HepG2 (cell line): ENCODE measurements around the gene RPTOR. TPM values are rescaled to one million over a fixed set of nuclear protein-coding genes. Genes with fewer than 3 reads are reported as not detected.
A peak's percentile ranks its signal among the peaks of the same experiment; 100 is the strongest.

ENCODE experiments used
- ATAC-seq: fragments of 200-7000 bp; cut with Tn5 transposase; 3 replicates; pipeline ENCODE4 v1.9.1; 2020; ENCODE audit warnings: mild to moderate bottlenecking, moderate library complexity
- BruUV-seq: library from RNA; stranded (reverse); fragments of 400-500 nt; replicated peaks from 2 replicates; lab custom pipeline; 2021; lab: Mats Ljungman, UMichigan
- CTCF ChIA-PET: fragments of 300-600 bp; formaldehyde crosslinking; extraction: SDS; loops from one replicate; lab custom pipeline; 2021; ENCODE audit warnings: low total read pairs, inconsistent platforms, low intra/inter-chr PET ratio; lab: Yijun Ruan, JAX
- POLR2A ChIA-PET: fragments of 350-600 bp; sonication (Branson Sonifier 250); formaldehyde crosslinking; loops from one replicate; lab custom pipeline; 2020; ENCODE audit warnings: antibody characterized with exemption, inconsistent platforms; lab: Yijun Ruan, JAX
- DNase-seq: peaks from one replicate; pipeline ENCODE4 v3.0.0-alpha.2; 2015; ENCODE audit warnings: low spot score
- FAIRE-seq: peaks from 3 replicates; lab custom pipeline; 2011; peaks lifted over from hg19 to GRCh38; lab: Jason Lieb, UNC
- H2AFZ ChIP-seq: one replicate; pipeline ENCODE4 v1.6.1; 2011; ENCODE audit warnings: low read length, inconsistent platforms
- H3K27ac ChIP-seq: fragments of 300-600 bp; 3 replicates; pipeline ENCODE4 v1.8.0; 2011; ENCODE audit warnings: mixed run types, mild to moderate bottlenecking, mixed read lengths, low read length, inconsistent platforms; ENCODE audit not compliant: insufficient read depth; ENCODE audit errors: extremely low read length
- H3K27me3 ChIP-seq, 2 experiments: fragments of 200-600 bp in 1 of 2; 2 replicates in 1 of 2; 3 replicates in 1 of 2; pipeline versions ENCODE4 v1.6.0 to v1.8.0; 2011; ENCODE audit warnings: low read length in 2 of 2, mild to moderate bottlenecking in 2 of 2, moderate library complexity in 2 of 2, inconsistent platforms in 1 of 2; ENCODE audit not compliant: insufficient read depth in 2 of 2, control insufficient read depth in 1 of 2
- H3K36me3 ChIP-seq, 2 experiments: fragments of 200-600 bp in 1 of 2; replicated peaks in 1 of 2; 2 replicates in 1 of 2; 3 replicates in 1 of 2; pipeline versions ENCODE4 v1.5.1 to v1.8.0; 2011; ENCODE audit warnings: low read length in 2 of 2, inconsistent platforms in 1 of 2; ENCODE audit not compliant: insufficient read depth in 2 of 2, control insufficient read depth in 1 of 2
- H3K4me1 ChIP-seq: 2 replicates; pipeline ENCODE4 v1.5.1; 2012; ENCODE audit warnings: low read length, inconsistent platforms; ENCODE audit not compliant: insufficient read depth
- H3K4me2 ChIP-seq: 2 replicates; pipeline ENCODE4 v1.6.0; 2011; ENCODE audit warnings: low read depth, low read length, inconsistent platforms
- H3K4me3 ChIP-seq, 3 experiments: fragments of 200-600 bp in 1 of 3; sonication (generic), shearing (Covaris generic) in 1 of 3; replicated peaks in 1 of 3; 2 replicates each; pipeline ENCODE4 v1.5.1; 2011 to 2016; ENCODE audit warnings: low read length in 3 of 3, inconsistent platforms in 2 of 3, low read depth in 2 of 3, mild to moderate bottlenecking in 2 of 3, control low read depth in 1 of 3, mixed read lengths in 1 of 3; ENCODE audit not compliant: insufficient read depth in 1 of 3
- H3K79me2 ChIP-seq: one replicate; pipeline ENCODE4 v1.6.1; 2011; ENCODE audit warnings: low read length, inconsistent platforms; ENCODE audit not compliant: insufficient read depth
- H3K9ac ChIP-seq: 2 replicates; pipeline ENCODE4 v1.6.0; 2011; ENCODE audit warnings: mild to moderate bottlenecking, low read depth, low read length, inconsistent platforms; ENCODE audit not compliant: insufficient read depth
- H3K9me3 ChIP-seq: 2 replicates; pipeline ENCODE4 v1.5.1; 2012; ENCODE audit warnings: mild to moderate bottlenecking, low read length
- H4K20me1 ChIP-seq: 2 replicates; pipeline ENCODE4 v1.6.0; 2011; ENCODE audit warnings: inconsistent platforms, mild to moderate bottlenecking, low read length, moderate library complexity; ENCODE audit not compliant: insufficient read depth
- MLX ChIP-seq: IDR thresholded peaks from 2 replicates; pipeline ENCODE4 v1.6.1; 2016
- RBM22 ChIP-seq: fragments of 200-400 bp; formaldehyde crosslinking; optimal IDR thresholded peaks from 2 replicates; pipeline ENCODE3; 2017; ENCODE audit warnings: mild to moderate bottlenecking, low read length, moderate library complexity
- ZNF207 ChIP-seq: fragments of 450-650 bp; IDR thresholded peaks from 2 replicates; pipeline ENCODE4 v1.6.1; 2016; ENCODE audit warnings: antibody characterized with exemption, borderline replicate concordance
- ZNF644 ChIP-seq: IDR thresholded peaks from 2 replicates; pipeline ENCODE4 v1.6.1; 2016; ENCODE audit warnings: low read depth
- WGBS: methylation state at CpG from one replicate; pipeline ENCODE4 v1.1.6; 2017; ENCODE audit warnings: low lambda C conversion rate; 5-methylcytosine and 5-hydroxymethylcytosine counted together
- in situ Hi-C: cut with HindIII; loops from 2 replicates; pipeline ENCODE4 v1.10.0; 2017; ENCODE audit warnings: low pct_unique_long_range_greater_than_20kb; ENCODE audit not compliant: extremely low pct_ligation_motif_present
- intact Hi-C: fragments of 100-400 bp; cut with micrococcal nuclease; formaldehyde crosslinking; loops from one replicate; pipeline ENCODE4 v1.10.0; 2022; ENCODE audit not compliant: unreplicated experiment
- polyA plus RNA-seq, 8 experiments: library from polyadenylated mRNA; depleted of rRNA in 3 of 8; stranded (reverse) in 7 of 8; unstranded in 1 of 8; fragments of >200 nt; fragmentation: Illumina TruSeq in 4 of 8; extraction: Trizol in 4 of 8; gene quantifications; 2 replicates each; pipeline versions ENCODE4 v1.2.1 to v1.2.3, GENCODE V29; 2011 to 2016; ENCODE audit warnings: low read depth in 4 of 8, missing spikeins in 1 of 8, mixed read lengths in 1 of 8; ENCODE audit not compliant: insufficient read depth in 1 of 8
- total RNA-seq, 5 experiments: library from RNA; depleted of rRNA; stranded (reverse); fragments of >200 nt; fragmentation: Illumina TruSeq; extraction: Trizol; gene quantifications; 2 replicates each; pipeline ENCODE4 v1.2.3, GENCODE V29; 2016; ENCODE audit warnings: low read depth in 1 of 5

Gene RPTOR
- total and polyA plus RNA-seq, 2 of the 13 experiments (the other 11 are each of a cell fraction or from before 2014, with no cell fraction given) = 6.6 to 25.3 TPM

- Histone ChIP-seq H3K9me3 (no peaks in the 10 kb centered on the region), H4K20me1 (no peaks in the 10 kb centered on the region), H3K79me2 (no peaks in the 10 kb centered on the region), H3K36me3 (peaks cover 33 to 67% of the 10 kb centered on the region in 2 experiments), H3K4me1 (no peaks in the 10 kb centered on the region), H3K27ac (no peak overlapping the region), H3K4me2 (no peak overlapping the region), H2AFZ (no peak overlapping the region), H3K27me3 (no peaks in the 10 kb centered on the region), H3K4me3 (no peak overlapping the region), H3K9ac (no peak overlapping the region)
- ChIA-PET CTCF (no interaction called here), POLR2A (no interaction called here)
- 98% methylated on average over 16 of the region's 16 CpGs for WGBS
- DNase-seq (no peak), ATAC-seq (no peak), FAIRE-seq (no peak)
- no peak for TF ChIP-seq ZNF644 (CRISPR knock-in tag)
- no TSS peak for BruUV-seq
- in situ Hi-C loops (no loop called here), intact Hi-C loops (no loop called here)
Measured at GRCh38 chr17:80894726-80895125, 350.1 kb downstream of the RPTOR start.

GRCh38 chr17:80895366-80895765, 350.7 kb downstream of the RPTOR start:
- H3K27ac ChIP-seq = no peak overlapping the region
- no TSS peak for BruUV-seq
- FAIRE-seq (no peak), ATAC-seq (no peak), DNase-seq (no peak)
- ChIA-PET POLR2A (no interaction called here), CTCF (no interaction called here)
- no peak overlapping the region for H3K9ac ChIP-seq
- in situ Hi-C loops = no loop called here
- no peak overlapping the region for H2AFZ ChIP-seq
- no peaks in the 10 kb centered on the region for H3K4me1 ChIP-seq
- H3K79me2 ChIP-seq = no peaks in the 10 kb centered on the region
- H3K36me3 ChIP-seq = peaks cover 37 to 71% of the 10 kb centered on the region in 2 experiments
- no peaks in the 10 kb centered on the region for H4K20me1 ChIP-seq
- intact Hi-C loops = no loop called here
- no peaks in the 10 kb centered on the region for H3K27me3 ChIP-seq
- no peaks in the 10 kb centered on the region for H3K9me3 ChIP-seq
- 84% methylated on average over 21 of the region's 21 CpGs for WGBS
- no peak overlapping the region for H3K4me2 ChIP-seq
- TF ChIP-seq ZNF207 (no peak), MLX (no peak), RBM22 (peak; percentile 31)
- no peak overlapping the region for H3K4me3 ChIP-seq
